Measurements from ENCODE around the gene CBARP. TPM values are rescaled to one million over a fixed set of nuclear protein-coding genes. Genes with fewer than 3 reads are reported as not detected.

Gene CBARP
- total and polyA plus RNA-seq, 9 of the 15 experiments (the other 6 are each of a cell fraction or from before 2014, with no cell fraction given) = 0.03 to 8.9 (median 1.2) TPM; not detected in 1

DNA sequence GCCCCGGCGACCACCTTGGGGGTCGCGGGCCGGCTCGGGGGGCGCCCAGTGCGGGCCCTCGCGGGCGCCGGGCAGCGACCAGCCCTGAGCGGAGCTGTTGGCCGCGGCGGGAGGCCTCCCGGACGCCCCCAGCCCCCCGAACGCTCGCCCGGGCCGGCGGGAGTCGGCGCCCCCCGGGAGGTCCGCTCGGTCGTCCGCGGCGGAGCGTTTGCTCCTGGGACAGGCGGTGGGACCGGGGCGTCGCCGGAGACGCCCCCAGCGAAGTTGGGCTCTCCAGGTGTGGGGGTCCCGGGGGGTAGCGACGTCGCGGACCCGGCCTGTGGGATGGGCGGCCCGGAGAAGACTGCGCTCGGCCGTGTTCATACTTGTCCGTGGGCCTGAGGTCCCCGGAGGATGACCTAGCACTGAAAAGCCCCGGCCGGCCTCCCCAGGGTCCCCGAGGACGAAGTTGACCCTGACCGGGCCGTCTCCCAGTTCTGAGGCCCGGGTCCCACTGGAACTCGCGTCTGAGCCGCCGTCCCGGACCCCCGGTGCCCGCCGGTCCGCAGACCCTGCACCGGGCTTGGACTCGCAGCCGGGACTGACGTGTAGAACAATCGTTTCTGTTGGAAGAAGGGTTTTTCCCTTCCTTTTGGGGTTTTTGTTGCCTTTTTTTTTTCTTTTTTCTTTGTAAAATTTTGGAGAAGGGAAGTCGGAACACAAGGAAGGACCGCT lies 31.5 kb downstream of the CBARP start:
- intact Hi-C loops (cut with micrococcal nuclease) (no loop called here), in situ Hi-C loops (cut with MboI) (no loop called here)
- DNase-seq (ENCODE audit: extremely low read depth in 1 of 4, low spot score in 3 of 4) (no peak), ATAC-seq (no peak), FAIRE-seq (no peak)
- no TSS peak for BruUV-seq (replicated peaks)
- peak overlapping the region; percentile 81 to 96 for H3K9ac ChIP-seq (ENCODE audit: insufficient read depth in 1 of 2, low read depth in 2 of 2, low read length in 2 of 2)
- H3K9me3 ChIP-seq (replicated peaks; ENCODE audit: control insufficient read depth, insufficient read depth, low read depth, low read length) = no peaks in the 10 kb centered on the region
- H3K79me2 ChIP-seq (ENCODE audit: control insufficient read depth, insufficient read depth, low read length) = peaks cover 53% of the 10 kb centered on the region
- no peak overlapping the region for H2AFZ ChIP-seq (ENCODE audit: low read depth, low read length)
- H3K27ac ChIP-seq (ENCODE audit: extremely low read depth, low read depth, low read length) = peak overlapping the region; percentile 91
- H3K36me3 ChIP-seq (ENCODE audit: control insufficient read depth, insufficient read depth, low read length) = peaks cover 32% of the 10 kb centered on the region; the same call in 2 of the 3 replicates
- ChIA-PET POLR2A (no interaction called here), CTCF (ENCODE audit: low intra/inter-chr PET ratio) (interaction anchor here (0.6 kb wide), 1 partner anchor 282 kb away, joined by 3 read pairs; no protein-coding TSS in a partner anchor)
- H3K4me2 ChIP-seq (ENCODE audit: insufficient read depth, low read length) = peak overlapping the region; percentile 96
- WGBS (ENCODE audit: insufficient coverage, low coverage, missing lambda C conversion rate) = 1% methylated on average over 32 of the region's 78 CpGs
- no peaks in the 10 kb centered on the region for H3K27me3 ChIP-seq (ENCODE audit: control insufficient read depth in 2 of 2, insufficient read depth in 2 of 2, low read length in 2 of 2)
- peaks cover 8% of the 10 kb centered on the region for H3K9me1 ChIP-seq (ENCODE audit: control insufficient read depth, insufficient read depth, low read length)
- TF ChIP-seq MTA1 (IDR thresholded peaks at IDR 0.05; ENCODE audit: borderline replicate concordance) = no peak
- TF ChIP-seq MYNN (IDR thresholded peaks at IDR 0.05) = no peak
- TF ChIP-seq MYNN (CRISPR knock-in tag; IDR thresholded peaks at IDR 0.05) = no peak
- TF ChIP-seq OTX1 (CRISPR knock-in tag; IDR thresholded peaks at IDR 0.05) = no peak
- TF ChIP-seq ZZZ3 (IDR thresholded peaks at IDR 0.05) = no peak
- TF ChIP-seq POLR2G (IDR thresholded peaks at IDR 0.05; ENCODE audit: low read depth, low read length) = peak; percentile 58
- no peak for TF ChIP-seq PTRF (tag; IDR thresholded peaks at IDR 0.05)
- TF ChIP-seq RBBP5 (IDR thresholded peaks at IDR 0.05; ENCODE audit: borderline replicate concordance, insufficient read depth, low read length, poor library complexity, severe bottlenecking) = peak; percentile 67
- peak; percentile 61 for TF ChIP-seq RBFOX2 (IDR thresholded peaks at IDR 0.05; ENCODE audit: low read depth, low read length)
- 0 out of 2 replicates have a peak, but pooled peaks have one; percentile 4 for TF ChIP-seq FOXK1 (CRISPR knock-in tag; IDR thresholded peaks at IDR 0.05; ENCODE audit: borderline replicate concordance)
- peak in 1 of 2 experiments; percentile 13; a peak in 1 of 4 replicates for TF ChIP-seq MAZ (CRISPR knock-in tag; conservative IDR thresholded peaks at IDR 0.05 in 1 of 2, IDR thresholded peaks at IDR 0.05 in 1 of 2)
- TF ChIP-seq HNRNPL (IDR thresholded peaks at IDR 0.05; ENCODE audit: low read depth, low read length) = no peak
- no peak for TF ChIP-seq ZNF212 (CRISPR knock-in tag; IDR thresholded peaks at IDR 0.05)
- peak; percentile 51; the same call in 1 of the 2 replicates for TF ChIP-seq ZBTB7A (IDR thresholded peaks at IDR 0.05; ENCODE audit: borderline replicate concordance, control insufficient read depth, low read depth, low read length)
- TF ChIP-seq MED1 (CRISPR knock-in tag; IDR thresholded peaks at IDR 0.05; ENCODE audit: borderline replicate concordance) = no peak
- peak; percentile 5 for TF ChIP-seq TAF1 (IDR thresholded peaks at IDR 0.05; ENCODE audit: control insufficient read depth, extremely low read depth, insufficient read depth, low read length, severe bottlenecking)
- TF ChIP-seq BACH1 (tag; IDR thresholded peaks at IDR 0.05) = no peak
- TF ChIP-seq ZNF444 (CRISPR knock-in tag; IDR thresholded peaks at IDR 0.05) = no peak
- H3K4me3 ChIP-seq = peak overlapping the region; percentile 83
- peaks cover 44 to 80% of the 10 kb centered on the region in 2 experiments for H3K4me1 ChIP-seq (replicated peaks in 1 of 2; ENCODE audit: control insufficient read depth in 2 of 2, insufficient read depth in 2 of 2, low read length in 2 of 2)
- H4K20me1 ChIP-seq (replicated peaks; ENCODE audit: control insufficient read depth, insufficient read depth, low read length) = peaks cover 26% of the 10 kb centered on the region

Data from K562 (cell line).